ENCODE measurements around the gene DNMT1. TPM values are rescaled to one million over a fixed set of nuclear protein-coding genes. Genes with fewer than 3 reads are reported as not detected.
"Not testable (repeated sequence)": the region's sequence is repeated elsewhere in the genome, so short reads cannot be mapped to it uniquely, and the experiment has no call there.

DNMT1 gene
- total RNA-seq, 2 experiments from 2014 or later = 372 to 379 TPM

DNA sequence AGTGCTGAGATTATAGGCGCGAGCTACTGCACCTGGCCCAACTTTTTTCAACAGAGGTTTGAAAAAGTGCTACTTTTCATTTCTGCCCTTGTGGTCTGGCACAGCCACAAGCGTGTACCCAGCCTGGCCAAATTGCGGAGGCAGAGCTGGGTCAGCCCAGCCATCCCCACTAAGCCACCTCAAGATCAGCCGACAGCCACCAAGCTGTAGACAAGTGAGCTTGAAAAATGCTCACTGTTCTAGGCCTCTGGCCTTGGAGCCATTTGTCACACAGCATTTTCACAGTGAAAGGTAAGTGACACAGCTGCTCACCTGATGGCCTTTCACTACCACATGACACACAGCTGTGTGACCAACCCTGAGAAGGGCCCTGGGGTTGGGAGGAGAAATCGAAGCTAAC, 27.3 kb downstream of the DNMT1 start:
- ChIA-PET POLR2A (interaction anchor here (1.0 to 2.1 kb wide), 3 partner anchors 16 to 31 kb away, joined by 3 to 7 read pairs (median 4); no protein-coding TSS in a partner anchor), CTCF (interaction anchor here (2.6 kb wide), 1 partner anchor 82 kb away, joined by 9 read pairs; no protein-coding TSS in a partner anchor)
- intact Hi-C loops (cut with micrococcal nuclease) = no loop called here
- Mint-ChIP-seq H3K9me3 (no peaks in the 10 kb centered on the region), H3K4me3 (no peak overlapping the region), H3K36me3 (ENCODE audit: low read depth) (peaks cover 64% of the 10 kb centered on the region), H3K27me3 (no peaks in the 10 kb centered on the region), H3K27ac (no peak overlapping the region), H3K4me1 (ENCODE audit: low read depth) (peaks cover 4% of the 10 kb centered on the region)
- no peak for DNase-seq
- TF ChIP-seq, protein P1, sequence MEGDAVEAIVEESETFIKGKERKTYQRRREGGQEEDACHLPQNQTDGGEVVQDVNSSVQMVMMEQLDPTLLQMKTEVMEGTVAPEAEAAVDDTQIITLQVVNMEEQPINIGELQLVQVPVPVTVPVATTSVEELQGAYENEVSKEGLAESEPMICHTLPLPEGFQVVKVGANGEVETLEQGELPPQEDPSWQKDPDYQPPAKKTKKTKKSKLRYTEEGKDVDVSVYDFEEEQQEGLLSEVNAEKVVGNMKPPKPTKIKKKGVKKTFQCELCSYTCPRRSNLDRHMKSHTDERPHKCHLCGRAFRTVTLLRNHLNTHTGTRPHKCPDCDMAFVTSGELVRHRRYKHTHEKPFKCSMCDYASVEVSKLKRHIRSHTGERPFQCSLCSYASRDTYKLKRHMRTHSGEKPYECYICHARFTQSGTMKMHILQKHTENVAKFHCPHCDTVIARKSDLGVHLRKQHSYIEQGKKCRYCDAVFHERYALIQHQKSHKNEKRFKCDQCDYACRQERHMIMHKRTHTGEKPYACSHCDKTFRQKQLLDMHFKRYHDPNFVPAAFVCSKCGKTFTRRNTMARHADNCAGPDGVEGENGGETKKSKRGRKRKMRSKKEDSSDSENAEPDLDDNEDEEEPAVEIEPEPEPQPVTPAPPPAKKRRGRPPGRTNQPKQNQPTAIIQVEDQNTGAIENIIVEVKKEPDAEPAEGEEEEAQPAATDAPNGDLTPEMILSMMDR (IDR thresholded peaks at IDR 0.05) = no peak
- no peak for ATAC-seq

DNA sequence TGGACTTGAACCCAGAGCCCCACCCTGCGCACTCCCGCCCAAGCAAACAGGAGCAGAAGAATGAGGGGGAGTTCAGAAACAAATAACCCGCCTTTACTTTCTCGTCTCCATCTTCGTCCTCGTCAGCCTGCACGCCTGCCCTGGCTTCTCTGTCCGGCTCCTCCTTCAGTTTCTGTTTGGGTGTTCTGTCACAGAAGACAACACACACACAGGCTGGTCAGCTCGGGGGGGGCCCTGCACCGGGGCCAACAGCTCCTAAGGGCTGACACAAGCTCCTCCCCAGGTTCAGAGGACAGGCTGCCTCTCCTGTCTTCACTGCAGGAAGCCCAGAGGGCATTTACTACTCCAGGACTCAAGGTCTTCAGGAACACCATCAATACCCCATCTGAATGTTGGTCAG, 28.3 kb downstream of the DNMT1 start:
- H3K4me1 Mint-ChIP-seq (ENCODE audit: low read depth); H3K9me3 Mint-ChIP-seq; H3K4me3 Mint-ChIP-seq; intact Hi-C loops (cut with micrococcal nuclease); DNase-seq; ATAC-seq; H3K27ac Mint-ChIP-seq; H3K27me3 Mint-ChIP-seq: not testable (repeated sequence)
- ChIA-PET POLR2A (interaction anchor here (1.1 to 1.7 kb wide), 4 partner anchors 8 to 60 kb away, joined by 3 to 5 read pairs (median 4); no protein-coding TSS in a partner anchor), CTCF (interaction anchor here (2.6 kb wide), 1 partner anchor 83 kb away, joined by 9 read pairs; no protein-coding TSS in a partner anchor)
- peaks cover 63% of the 10 kb centered on the region for H3K36me3 Mint-ChIP-seq (ENCODE audit: low read depth)

DNA sequence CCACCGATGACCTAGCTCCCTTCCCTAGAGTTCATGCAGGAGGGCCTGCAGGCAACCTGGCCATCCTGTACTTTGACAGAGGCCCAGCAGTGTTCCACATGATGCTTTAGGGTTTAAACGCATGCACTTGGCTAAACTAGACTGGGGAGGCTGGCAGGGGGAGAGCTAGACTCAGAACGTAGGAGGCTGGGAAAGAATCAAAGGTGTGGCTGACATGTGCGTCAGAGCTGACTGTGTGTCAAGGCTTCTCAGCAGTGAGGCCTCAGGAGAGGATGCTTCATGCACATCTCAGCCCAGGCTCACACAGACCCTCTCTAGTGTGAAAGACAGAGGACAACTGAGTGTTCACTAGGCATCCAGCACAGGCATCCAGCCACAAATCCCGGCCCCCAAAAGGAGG, 28.7 kb downstream of the DNMT1 start:
- Mint-ChIP-seq H3K4me1 (ENCODE audit: low read depth) (peaks cover 4% of the 10 kb centered on the region), H3K27ac (no peak overlapping the region), H3K27me3 (no peaks in the 10 kb centered on the region), H3K9me3 (no peaks in the 10 kb centered on the region), H3K36me3 (ENCODE audit: low read depth) (peaks cover 60% of the 10 kb centered on the region), H3K4me3 (no peak overlapping the region)
- no peak for ATAC-seq
- CTCF ChIA-PET = no interaction called here
- intact Hi-C loops (cut with micrococcal nuclease) = no loop called here
- TF ChIP-seq, protein P1 (IDR thresholded peaks at IDR 0.05) = no peak
- DNase-seq = no peak
- POLR2A ChIA-PET = interaction anchor here (1.0 to 1.9 kb wide), 7 partner anchors 8 to 60 kb away, joined by 3 to 6 read pairs (median 3); partner anchors contain the start of gene DNMT1

DNA sequence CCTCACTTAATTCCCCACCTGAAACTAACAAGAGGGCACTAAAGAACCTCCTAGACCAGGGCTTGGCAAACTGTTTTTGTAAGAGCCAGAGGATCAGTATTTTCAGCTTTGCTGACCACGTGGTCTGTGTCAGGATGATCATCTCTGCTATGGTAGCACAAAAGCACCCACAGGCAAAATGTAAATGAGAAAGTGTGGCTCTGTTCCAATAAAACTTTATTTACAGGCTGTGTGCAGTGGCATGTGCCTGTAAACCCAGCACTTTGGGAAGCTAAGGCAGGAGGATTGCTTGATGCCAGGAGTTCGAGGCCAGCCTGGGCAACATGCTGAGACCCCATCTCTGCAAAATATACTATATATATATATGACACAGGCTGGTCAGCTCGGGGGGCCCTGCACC, 31.2 kb downstream of the DNMT1 start:
- H3K4me1 Mint-ChIP-seq (ENCODE audit: low read depth) = peaks cover under 1% of the 10 kb centered on the region
- no peak overlapping the region for H3K27ac Mint-ChIP-seq
- CTCF ChIA-PET = no interaction called here
- intact Hi-C loops (cut with micrococcal nuclease) = no loop called here
- ATAC-seq (no peak), DNase-seq (no peak)
- peaks cover 66% of the 10 kb centered on the region for H3K36me3 Mint-ChIP-seq (ENCODE audit: low read depth)
- H3K9me3 Mint-ChIP-seq = no peaks in the 10 kb centered on the region
- H3K27me3 Mint-ChIP-seq = no peaks in the 10 kb centered on the region
- POLR2A ChIA-PET = interaction anchor here (0.6 to 1.3 kb wide), 4 partner anchors 14 to 498 kb away, joined by 3 to 5 read pairs (median 4); no protein-coding TSS in a partner anchor
- H3K4me3 Mint-ChIP-seq = no peak overlapping the region
- TF ChIP-seq, protein P1 (IDR thresholded peaks at IDR 0.05) = no peak

DNA sequence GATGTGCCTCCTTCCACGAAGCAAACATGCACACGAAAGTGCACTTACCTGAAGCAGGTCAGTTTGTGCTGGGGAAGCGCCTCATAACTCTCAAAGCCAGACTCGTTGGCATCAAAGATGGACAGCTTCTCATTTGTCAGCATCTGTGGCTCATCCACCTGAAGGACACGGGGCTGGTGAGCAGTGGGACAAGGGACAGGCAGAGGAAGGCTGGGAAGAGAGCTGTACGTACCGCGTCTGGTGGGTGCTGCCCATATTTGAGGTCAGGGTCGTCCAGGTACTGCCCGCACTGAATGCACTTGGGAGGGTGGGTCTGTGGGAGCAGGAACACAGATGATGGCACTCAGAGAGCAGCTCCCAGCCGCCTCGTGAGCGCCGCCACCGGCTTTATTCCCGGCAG, 35.1 kb downstream of the DNMT1 start:
- intact Hi-C loops (cut with micrococcal nuclease) = no loop called here
- no peak overlapping the region for H3K4me3 Mint-ChIP-seq
- ChIA-PET CTCF (interaction anchor here (1.3 kb wide), 1 partner anchor 91 kb away, joined by 3 read pairs; no protein-coding TSS in a partner anchor), POLR2A (interaction anchor here (0.8 to 1.5 kb wide), 4 partner anchors 12 to 77 kb away, joined by 3 to 5 read pairs (median 4); no protein-coding TSS in a partner anchor)
- ATAC-seq (no peak), DNase-seq (no peak)
- peaks cover 65% of the 10 kb centered on the region for H3K36me3 Mint-ChIP-seq (ENCODE audit: low read depth)
- no peak overlapping the region for H3K27ac Mint-ChIP-seq
- TF ChIP-seq, protein P1 (IDR thresholded peaks at IDR 0.05) = no peak
- H3K27me3 Mint-ChIP-seq = no peaks in the 10 kb centered on the region
- no peaks in the 10 kb centered on the region for H3K4me1 Mint-ChIP-seq (ENCODE audit: low read depth)
- no peaks in the 10 kb centered on the region for H3K9me3 Mint-ChIP-seq
